Upper lobe of left lung (tissue), 6 donors: ENCODE measurements around the gene PRAMEF4. TPM values are rescaled to one million over a fixed set of nuclear protein-coding genes. Genes with fewer than 3 reads are reported as not detected.
A peak's percentile ranks its signal among the peaks of the same experiment; 100 is the strongest.
"Not testable (repeated sequence)": the region's sequence is repeated elsewhere in the genome, so short reads cannot be mapped to it uniquely, and the experiment has no call there.

Source experiments
- ATAC-seq, 2 donors: fragments of 200-7000 bp; cut with Tn5 transposase; one replicate each; pipeline ENCODE4 v1.9.1; 2022; ENCODE audit warnings: mild to moderate bottlenecking in 2 of 2, moderate library complexity in 2 of 2; ENCODE audit not compliant: low FRiP score in 2 of 2
- DNase-seq, 2 donors: peaks; one replicate each; pipeline ENCODE4 v3.0.0-alpha.2; 2019 to 2020
- H3K27ac ChIP-seq, 4 donors: fragments of 200-600 bp; sonication (generic); one replicate each; pipeline ENCODE4 v1.5.1; 2016 to 2019
- H3K27me3 ChIP-seq, 4 donors: fragments of 200-600 bp; sonication (generic); one replicate each; pipeline ENCODE4 v1.5.1; 2017 to 2019
- H3K36me3 ChIP-seq, 4 donors: fragments of 200-600 bp; sonication (generic); one replicate each; pipeline ENCODE4 v1.5.1; 2016 to 2019
- H3K4me1 ChIP-seq, 4 donors: fragments of 200-600 bp; sonication (generic); one replicate each; pipeline ENCODE4 v1.5.1; 2018 to 2019
- H3K4me3 ChIP-seq, 4 donors: fragments of 200-600 bp; sonication (generic); one replicate each; pipeline ENCODE4 v1.5.1; 2017 to 2019; ENCODE audit warnings: mild to moderate bottlenecking in 2 of 4, moderate library complexity in 1 of 4
- H3K9me3 ChIP-seq, 4 donors: fragments of 200-600 bp; sonication (generic); one replicate each; pipeline ENCODE4 v1.5.1; 2018 to 2019
- WGBS, 2 donors: methylation state at CpG; one replicate each; pipeline ENCODE4 v1.1.5; 2017 to 2018; 5-methylcytosine and 5-hydroxymethylcytosine counted together
- total RNA-seq, 6 donors: library from RNA; depleted of rRNA in 4 of 6; stranded (reverse); fragments of >200 nt in 4 of 6; gene quantifications; one replicate each; pipeline versions ENCODE4 v1.1.0 to v1.2.1, GENCODE V29; 2016 to 2021
- donor health status: DM: no; HTN: no; CAD: no; lungs with moderate emphysema.
- donor health status: DM: no; HTN: yes; CAD: no; lungs with severe emphysema.

PRAMEF4 gene
- total RNA-seq: not detected

DNA sequence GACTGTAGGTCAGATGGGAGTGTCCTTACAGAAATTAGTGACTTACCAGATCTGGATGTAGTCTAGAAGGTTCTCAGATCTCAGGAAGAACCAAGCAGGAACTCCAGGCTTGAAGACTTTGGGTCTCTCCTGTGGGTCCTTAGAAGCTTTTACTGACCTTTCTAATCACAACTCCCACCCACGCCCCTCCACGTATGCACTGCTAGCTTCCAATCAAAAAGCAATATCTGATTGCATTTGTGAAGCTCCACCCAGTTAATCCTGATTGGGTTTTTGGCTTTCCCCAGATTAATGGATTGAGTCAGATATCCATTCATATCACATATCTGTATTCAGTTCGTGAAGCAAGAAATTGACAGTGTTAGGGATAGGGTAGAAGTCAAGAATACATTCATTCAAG lies at the start of gene PRAMEF4:
PRAMEF4 (minus strand) TSS at position 101 of the 400 bp plus-strand sequence. CDS start 2,807 bp downstream, outside the sequence.
- H3K27me3 ChIP-seq, ATAC-seq, H3K36me3 ChIP-seq, H3K9me3 ChIP-seq, H3K27ac ChIP-seq, H3K4me1 ChIP-seq, H3K4me3 ChIP-seq, DNase-seq: not testable (repeated sequence)
- 81 to 84% methylated on average over 3 of the region's 3 CpGs for WGBS, 2 donors

GRCh38 chr1:12924368-12924767 lies 38.4 kb upstream of the PRAMEF4 start:
- ATAC-seq, H3K36me3 ChIP-seq: not testable (repeated sequence)
- WGBS, 2 donors: 17% methylated on average over 1 of the region's 5 CpGs; no CpG with 5 or more reads in 1 of the 2 donors

GRCh38 chr1:12921749-12922148 lies 35.7 kb upstream of the PRAMEF4 start:
- H3K36me3 ChIP-seq, H3K4me1 ChIP-seq, ATAC-seq, H3K27me3 ChIP-seq, H3K27ac ChIP-seq, DNase-seq, H3K4me3 ChIP-seq, H3K9me3 ChIP-seq: not testable (repeated sequence)
- WGBS, 2 donors: 65 to 77% methylated on average over 2 of the region's 2 CpGs

More at GRCh38 chr1:12924368-12924767, 38.4 kb upstream of the PRAMEF4 start:
- not testable (repeated sequence) for H3K27ac ChIP-seq, H3K4me3 ChIP-seq, DNase-seq, H3K9me3 ChIP-seq, H3K4me1 ChIP-seq, H3K27me3 ChIP-seq

DNA sequence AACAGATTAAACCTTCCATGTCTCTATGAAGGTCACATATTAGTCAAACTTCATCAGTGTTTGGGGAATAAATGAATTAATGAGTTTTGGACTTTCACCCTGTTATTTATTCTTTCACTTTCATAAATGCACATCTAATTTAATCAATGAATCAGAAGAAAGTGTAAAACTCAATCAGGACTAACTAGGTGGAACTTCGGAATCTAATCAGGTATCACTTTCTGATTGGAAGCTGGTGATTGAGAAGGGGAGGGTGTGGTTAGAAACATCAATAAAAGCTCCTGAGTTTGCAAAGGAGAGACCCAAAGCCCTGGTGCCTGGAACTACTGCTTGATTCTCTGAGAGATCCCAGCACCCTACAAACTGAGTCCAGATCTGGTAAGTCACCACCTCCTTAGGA lies 30.3 kb upstream of the PRAMEF4 start, which contains the start of gene PRAMEF7:
PRAMEF7 (plus strand) TSS at position 301 of the 400 bp plus-strand sequence. CDS start 1,083 bp downstream, outside the sequence.
- H3K27ac ChIP-seq, H3K4me1 ChIP-seq, H3K36me3 ChIP-seq, H3K4me3 ChIP-seq, ATAC-seq, DNase-seq, H3K9me3 ChIP-seq, H3K27me3 ChIP-seq: not testable (repeated sequence)
- no CpG with 5 or more reads among the region's 1 CpG for WGBS, 2 donors

DNA sequence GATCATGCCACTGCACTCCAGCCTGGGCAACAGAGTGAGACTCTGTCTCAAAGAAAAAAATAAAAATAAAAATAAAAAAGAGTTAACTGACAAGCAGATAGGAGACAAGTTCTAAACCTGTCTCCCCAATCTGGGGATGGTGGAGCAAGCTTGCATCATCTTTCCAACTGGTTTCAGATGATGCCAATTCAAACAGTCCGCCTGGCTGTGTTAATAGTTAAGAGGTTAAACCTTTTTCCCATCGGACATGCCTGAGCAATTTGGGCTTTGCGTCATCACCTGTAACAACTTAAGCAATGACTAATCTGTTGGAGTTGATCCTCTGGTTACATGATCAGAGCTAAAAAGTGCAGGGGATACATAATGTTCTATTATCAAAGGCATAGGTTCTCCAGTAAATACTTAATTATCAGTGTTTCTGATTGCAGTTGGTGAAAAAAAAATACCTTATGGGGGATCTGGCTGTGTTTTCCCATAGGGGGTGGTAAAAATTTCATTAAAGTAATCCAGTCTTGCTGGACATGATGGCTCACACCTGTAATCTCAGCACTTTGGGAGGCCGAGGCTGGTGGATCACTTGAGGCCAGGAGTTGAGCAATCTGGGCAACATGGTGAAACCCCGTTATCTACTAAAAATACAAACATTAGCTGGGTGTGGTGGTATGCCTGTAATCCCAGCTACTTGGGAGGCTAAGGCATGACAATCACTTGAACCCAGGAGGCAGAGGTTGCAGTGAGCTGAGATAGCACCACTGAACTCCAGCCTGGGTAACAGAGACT lies 18.0 kb upstream of the PRAMEF4 start:
- H3K27ac ChIP-seq, H3K36me3 ChIP-seq, H3K4me1 ChIP-seq, H3K9me3 ChIP-seq, H3K27me3 ChIP-seq, DNase-seq, H3K4me3 ChIP-seq: not testable (repeated sequence)
- peak in 1 of 2 donors; percentile 35 for ATAC-seq
- WGBS, 2 donors: 42 to 78% methylated on average over 2 to 3 of the region's 5 CpGs

- not testable (repeated sequence) for H3K9me3 ChIP-seq, DNase-seq, H3K27me3 ChIP-seq, H3K4me3 ChIP-seq, ATAC-seq, H3K27ac ChIP-seq, H3K4me1 ChIP-seq, H3K36me3 ChIP-seq
Measured at GRCh38 chr1:12899186-12899585, 13.2 kb upstream of the PRAMEF4 start.

DNA sequence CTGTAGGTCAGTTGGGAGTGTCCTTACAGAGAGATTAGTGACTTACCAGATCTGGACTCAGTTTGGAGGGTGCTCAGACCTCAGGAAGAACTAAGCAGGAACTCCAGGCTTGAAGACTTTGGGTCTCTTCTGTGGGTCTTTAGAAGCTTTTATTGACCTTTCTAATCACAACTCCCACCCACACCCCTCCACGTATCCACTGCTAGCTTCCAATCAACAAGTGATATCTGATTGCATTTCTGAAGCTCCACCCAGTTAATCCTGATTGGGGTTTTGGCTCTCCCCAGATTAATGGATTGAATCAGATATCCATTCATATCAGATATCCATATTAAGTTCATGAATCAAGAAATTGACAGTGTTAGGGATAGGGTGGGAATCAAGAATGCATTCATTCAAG lies 12.2 kb upstream of the PRAMEF4 start, which contains the start of gene PRAMEF10:
PRAMEF10 (minus strand) TSS at position 101 of the 400 bp plus-strand sequence. CDS start 2,423 bp downstream, outside the sequence.
- ATAC-seq, H3K27ac ChIP-seq, H3K27me3 ChIP-seq, H3K4me1 ChIP-seq, H3K4me3 ChIP-seq, DNase-seq, H3K9me3 ChIP-seq, H3K36me3 ChIP-seq: not testable (repeated sequence)
- WGBS, 2 donors: no CpG with 5 or more reads among the region's 1 CpG

DNA sequence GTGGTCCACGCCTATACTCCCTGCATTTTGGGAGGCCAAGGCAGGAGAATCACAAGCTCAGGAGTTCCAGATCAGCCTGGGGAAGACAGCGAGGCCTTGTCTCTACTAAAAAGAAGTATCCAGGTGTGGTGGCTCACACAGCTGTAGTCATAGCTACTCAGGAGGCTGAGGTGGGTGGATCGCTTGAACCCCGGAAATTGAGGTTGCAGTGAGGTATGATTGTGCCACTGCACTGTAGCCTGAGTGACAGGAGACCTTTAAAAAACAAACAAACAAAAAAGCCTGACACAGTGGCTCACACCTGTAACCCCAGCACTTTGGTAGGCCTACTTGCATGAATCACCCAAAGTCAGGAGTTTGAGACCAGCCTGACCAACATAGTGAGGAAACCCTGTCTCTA lies 7.5 kb downstream of the PRAMEF4 start:
- 87 to 97% methylated on average over 3 of the region's 4 CpGs for WGBS, 2 donors
- H3K9me3 ChIP-seq, ATAC-seq, H3K4me1 ChIP-seq, DNase-seq, H3K36me3 ChIP-seq, H3K4me3 ChIP-seq, H3K27ac ChIP-seq, H3K27me3 ChIP-seq: not testable (repeated sequence)

DNA sequence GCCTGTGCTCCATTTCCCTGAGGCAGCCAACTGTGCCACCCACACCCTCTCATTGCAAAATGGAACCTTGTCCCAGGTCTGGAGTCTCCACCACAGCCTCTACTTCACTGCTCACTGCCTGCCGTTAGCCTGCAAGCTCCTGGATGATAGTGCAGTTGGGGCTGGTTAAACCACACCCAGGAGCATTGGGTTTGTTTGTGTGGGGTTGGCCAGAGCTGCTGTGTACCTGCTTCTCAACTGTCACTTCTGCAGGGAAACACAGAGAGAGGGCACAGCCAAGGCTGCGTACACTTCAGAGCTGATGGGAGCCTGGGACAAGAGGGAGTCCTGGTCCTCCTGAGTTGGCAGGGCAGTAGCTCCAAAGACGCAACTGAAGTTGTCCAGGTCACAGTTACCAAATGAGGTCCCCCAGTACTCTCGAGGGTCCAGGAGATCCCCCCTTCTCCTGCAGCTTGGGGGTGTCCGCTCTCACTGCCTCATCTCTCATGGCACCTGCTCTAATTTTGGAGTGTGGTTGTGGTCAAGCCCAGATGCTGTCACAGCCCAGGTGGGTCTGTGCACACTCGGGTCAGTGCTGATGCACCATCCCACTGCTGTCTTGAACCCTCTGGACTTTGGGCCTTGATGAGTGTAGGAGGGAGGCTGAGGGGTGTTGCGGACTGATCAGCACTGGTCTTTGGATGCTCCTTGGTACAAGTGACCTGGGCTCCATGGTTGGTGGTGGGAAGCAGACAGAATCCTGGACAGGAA lies 22.7 kb downstream of the PRAMEF4 start:
- WGBS, 2 donors: 71 to 94% methylated on average over 1 to 3 of the region's 7 CpGs
- ATAC-seq, DNase-seq: not testable (repeated sequence)

DNA sequence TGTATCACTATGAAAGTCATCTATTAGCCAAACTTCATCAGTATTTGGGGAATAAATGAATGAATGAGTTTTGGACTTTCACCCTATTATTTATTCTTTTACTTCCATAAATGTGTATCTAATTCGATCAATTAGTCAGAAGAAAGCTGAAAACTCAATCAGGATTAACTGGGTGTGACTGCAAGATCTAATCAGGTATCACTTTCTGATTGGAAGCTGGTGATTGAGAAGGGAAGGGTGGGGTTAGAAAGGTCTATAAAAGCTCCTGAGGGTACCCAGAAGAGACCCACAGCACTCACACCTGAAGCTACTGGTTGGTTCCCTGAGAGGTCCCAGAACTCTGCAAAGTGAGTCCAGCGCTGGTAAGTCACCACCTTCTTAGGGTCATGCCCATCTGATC lies 29.2 kb downstream of the PRAMEF4 start, which contains the start of gene PRAMEF2:
PRAMEF2 (plus strand) TSS at position 301 of the 400 bp plus-strand sequence. CDS start 1,924 bp downstream, outside the sequence.
- not testable (repeated sequence) for DNase-seq, H3K36me3 ChIP-seq, H3K27me3 ChIP-seq, H3K9me3 ChIP-seq, ATAC-seq, H3K4me3 ChIP-seq, H3K4me1 ChIP-seq, H3K27ac ChIP-seq
- 59 to 76% methylated on average over 2 of the region's 2 CpGs for whole genome bisulfite sequencing, 2 donors

More for the DNA sequence above, 22.7 kb downstream of the PRAMEF4 start:
- not testable (repeated sequence) for H3K27me3 ChIP-seq, H3K27ac ChIP-seq, H3K9me3 ChIP-seq, H3K4me3 ChIP-seq, H3K36me3 ChIP-seq, H3K4me1 ChIP-seq
